HG02642 (cell line): ENCODE results near the gene AMOTL1.
"Not testable (repeated sequence)": the region's sequence is repeated elsewhere in the genome, so short reads cannot be mapped to it uniquely, and the experiment has no call there.

Experiments used
- ATAC-seq: cut with Tn5 transposase; IDR thresholded peaks from one replicate; pipeline ENCODE4 v1.9.1; 2021; ENCODE audit warnings: mild to moderate bottlenecking; ENCODE audit not compliant: unreplicated experiment, poor library complexity

Gene AMOTL1

DNA sequence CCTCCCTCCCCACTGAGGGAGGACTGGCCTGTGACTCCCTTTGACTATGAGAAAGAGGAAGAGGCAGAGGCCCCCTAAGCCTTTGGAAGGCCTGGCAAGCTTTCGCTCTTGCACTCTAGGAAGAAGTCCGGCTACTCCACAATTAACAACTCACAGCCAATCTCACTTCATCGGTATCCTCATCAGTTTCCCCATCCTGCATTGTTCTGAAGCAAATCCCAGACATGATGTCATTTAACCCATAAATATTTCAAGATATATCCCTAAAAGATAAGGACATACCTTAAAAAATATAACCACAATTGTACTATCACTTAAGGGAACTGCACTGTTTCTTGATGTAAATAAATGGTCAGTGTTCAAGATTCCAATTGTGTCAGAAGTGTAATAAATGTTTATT, 142.1 kb downstream of the AMOTL1 start:
- ATAC-seq: no peak

- ATAC-seq: no peak
These were observed 142.6 kb downstream of the AMOTL1 start for GRCh38 chr11:94910779-94911178.

DNA sequence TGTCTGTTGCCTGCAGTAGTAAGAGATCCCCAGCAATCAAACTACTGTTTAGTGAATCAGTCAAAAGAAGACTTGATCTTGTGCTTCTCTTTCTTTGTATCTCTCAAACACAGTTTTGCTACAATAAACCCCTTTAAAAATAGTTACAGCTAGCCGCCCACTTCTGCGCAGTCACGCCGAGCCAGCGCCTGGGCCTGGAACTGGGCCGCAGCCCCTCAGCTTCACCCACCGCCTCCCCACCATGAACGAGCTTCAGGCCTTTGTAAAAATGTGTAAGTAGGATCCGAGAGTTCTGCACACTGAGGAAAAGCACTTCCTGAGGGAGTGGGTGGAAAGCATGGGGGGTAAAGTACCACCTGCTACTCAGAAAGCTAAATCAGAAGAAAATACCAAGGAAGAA, 144.7 kb downstream of the AMOTL1 start:
- no peak for ATAC-seq

- ATAC-seq: not testable (repeated sequence)
These were observed 145.7 kb downstream of the AMOTL1 start for GRCh38 chr11:94913718-94914394.

DNA sequence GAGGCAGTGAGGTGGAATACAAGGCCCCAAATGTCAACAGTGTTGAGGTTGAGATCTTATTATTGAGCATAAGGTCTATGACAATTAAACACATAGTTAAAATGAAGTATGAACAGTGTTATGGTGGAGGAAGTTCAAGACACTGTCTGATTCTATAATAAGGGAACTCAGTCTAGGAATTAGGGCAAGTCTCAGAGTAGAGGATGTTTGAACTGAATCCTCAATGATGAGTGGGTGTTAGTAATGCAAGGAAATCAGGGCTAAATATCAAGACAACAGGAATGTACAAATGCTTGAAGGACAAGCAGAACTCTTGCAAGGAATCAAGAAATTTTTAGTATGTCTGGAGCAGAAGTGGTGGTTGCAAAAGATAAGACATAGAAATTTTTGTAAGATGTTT, 152.2 kb downstream of the AMOTL1 start:
- ATAC-seq: no peak

- ATAC-seq: no peak
These were observed 154.3 kb downstream of the AMOTL1 start for GRCh38 chr11:94922321-94923003.

GRCh38 chr11:94923004-94923334, 154.8 kb downstream of the AMOTL1 start:
- no peak for ATAC-seq

DNA sequence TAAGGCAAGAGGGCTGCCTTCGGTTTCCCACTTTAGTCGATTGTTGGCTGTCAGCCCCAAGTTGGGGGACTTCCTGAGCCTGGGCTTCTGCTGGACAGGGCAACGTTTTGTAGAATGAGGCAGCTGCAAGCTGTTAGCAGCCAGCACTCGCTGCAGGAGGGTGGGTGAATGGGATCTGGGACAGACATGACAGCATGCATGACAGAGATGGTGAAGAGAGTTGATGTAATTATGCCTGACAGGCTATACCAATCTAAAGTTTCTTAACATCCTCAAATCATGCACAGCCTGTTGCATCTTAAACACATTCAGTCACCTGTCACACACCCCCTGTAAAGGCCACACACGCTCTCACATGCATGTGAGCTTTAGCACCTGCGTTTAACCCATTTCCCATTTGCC, 156.0 kb downstream of the AMOTL1 start:
- ATAC-seq: no peak

GRCh38 chr11:94924612-94925011, 156.5 kb downstream of the AMOTL1 start:
- ATAC-seq: no peak

- ATAC-seq: peak; percentile 78
These were observed 157.5 kb downstream of the AMOTL1 start for GRCh38 chr11:94925422-94926270.

GRCh38 chr11:94926271-94926625, 158.1 kb downstream of the AMOTL1 start:
- no peak for ATAC-seq
